T-cell (primary cell): ENCODE data around the gene GP1BA. TPM values are rescaled to one million over a fixed set of nuclear protein-coding genes. Genes with fewer than 3 reads are reported as not detected.

ENCODE experiments used
- ATAC-seq, 4 experiments: fragments of 200-7000 bp in 3 of 4; fragments of 150-1000 bp in 1 of 4; cut with Tn5 transposase; replicated peaks in 1 of 4; 1 replicate in 3 of 4; 2 replicates in 1 of 4; pipeline ENCODE4 v1.10.0; 2021; ENCODE audit warnings: moderate library complexity in 3 of 4, mild to moderate bottlenecking in 2 of 4, moderate number of reproducible peaks in 1 of 4
- CTCF ChIA-PET, 2 donors: fragments of 300-600 bp; sonication (Branson Sonifier 250); formaldehyde crosslinking; loops; one replicate each; lab custom pipeline; 2022; ENCODE audit warnings: antibody characterized with exemption in 2 of 2; lab: Charles Lee
- POLR2A ChIA-PET, 2 donors: fragments of 300-600 bp; sonication (Branson Sonifier 250); formaldehyde crosslinking; loops; one replicate each; lab custom pipeline; 2022; ENCODE audit warnings: antibody characterized with exemption in 2 of 2; lab: Charles Lee
- DNase-seq, 35 experiments: peaks; one replicate each; pipeline versions ENCODE4 v3.0.0 to v3.0.0-alpha.2; 2013 to 2023
- H3K27ac ChIP-seq: one replicate; pipeline ENCODE4 v1.5.1; 2013; ENCODE audit warnings: low read length
- H3K27me3 ChIP-seq, 2 experiments: replicated peaks in 1 of 2; 1 replicate in 1 of 2; 2 replicates in 1 of 2; pipeline versions ENCODE4 v1.6.1 to v1.7.0; 2013; ENCODE audit warnings: low read length in 1 of 2, mixed read lengths in 1 of 2; ENCODE audit not compliant: control insufficient read depth in 2 of 2, insufficient read depth in 2 of 2; ENCODE audit errors: extremely low read depth in 1 of 2
- H3K36me3 ChIP-seq, 2 donors: 1 replicate in 1 of 2; 2 replicates in 1 of 2; pipeline versions ENCODE4 v1.6.1 to v1.7.0; 2013; ENCODE audit warnings: low read length in 1 of 2; ENCODE audit not compliant: control insufficient read depth in 2 of 2, insufficient read depth in 1 of 2; ENCODE audit errors: extremely low read depth in 1 of 2
- H3K4me1 ChIP-seq, 2 experiments: 1 replicate in 1 of 2; 2 replicates in 1 of 2; pipeline versions ENCODE4 v1.6.1 to v1.7.0; 2013; ENCODE audit warnings: low read length in 2 of 2, mixed read lengths in 1 of 2; ENCODE audit not compliant: insufficient read depth in 2 of 2, control insufficient read depth in 1 of 2; ENCODE audit errors: extremely low read depth in 1 of 2
- H3K4me3 ChIP-seq, 2 donors: 1 replicate in 1 of 2; 2 replicates in 1 of 2; pipeline versions ENCODE4 v1.5.1 to v1.7.0; 2013; ENCODE audit warnings: mild to moderate bottlenecking in 2 of 2, low read length in 1 of 2, moderate library complexity in 1 of 2; ENCODE audit not compliant: control insufficient read depth in 1 of 2; ENCODE audit errors: extremely low read depth in 1 of 2
- H3K9me3 ChIP-seq: 2 replicates; pipeline ENCODE4 v1.7.0; 2013
- H3K27ac Mint-ChIP-seq, 2 donors: one replicate each; pipeline ENCODE4 v1.8.0; 2020 to 2021; ENCODE audit warnings: mild to moderate bottlenecking in 2 of 2, mixed read lengths in 2 of 2
- H3K27me3 Mint-ChIP-seq, 2 donors: one replicate each; pipeline ENCODE4 v1.8.0; 2021 to 2022; ENCODE audit warnings: mixed read lengths in 2 of 2
- H3K36me3 Mint-ChIP-seq: one replicate; pipeline ENCODE4 v1.8.0; 2021; ENCODE audit warnings: mixed read lengths
- H3K4me1 Mint-ChIP-seq, 3 donors: one replicate each; pipeline ENCODE4 v1.8.0; 2020 to 2022; ENCODE audit warnings: mixed read lengths in 3 of 3, mild to moderate bottlenecking in 1 of 3
- H3K4me3 Mint-ChIP-seq, 3 donors: one replicate each; pipeline ENCODE4 v1.8.0; 2020 to 2022; ENCODE audit warnings: mild to moderate bottlenecking in 3 of 3, mixed read lengths in 3 of 3, moderate library complexity in 3 of 3
- H3K9me3 Mint-ChIP-seq, 3 donors: one replicate each; pipeline ENCODE4 v1.8.0; 2020 to 2022; ENCODE audit warnings: mixed read lengths in 3 of 3
- WGBS: methylation state at CpG from one replicate; pipeline ENCODE4 v1.1.5; 2013; ENCODE audit warnings: missing lambda C conversion rate; ENCODE audit not compliant: insufficient coverage; 5-methylcytosine and 5-hydroxymethylcytosine counted together
- total RNA-seq, 35 experiments: library from RNA in 6 of 35; stranded (reverse) in 6 of 35; fragments of 120-200 nt in 1 of 35; gene quantifications; one replicate each; pipeline versions ENCODE4 v1.2.1 to v1.2.4 and lab custom pipeline; 2013 to 2026

Gene GP1BA
- total RNA-seq, 5 donors from 2014 or later (not counting 1 experiment from before 2014, with no cell fraction given): 0.40 TPM; not detected in 4

DNA sequence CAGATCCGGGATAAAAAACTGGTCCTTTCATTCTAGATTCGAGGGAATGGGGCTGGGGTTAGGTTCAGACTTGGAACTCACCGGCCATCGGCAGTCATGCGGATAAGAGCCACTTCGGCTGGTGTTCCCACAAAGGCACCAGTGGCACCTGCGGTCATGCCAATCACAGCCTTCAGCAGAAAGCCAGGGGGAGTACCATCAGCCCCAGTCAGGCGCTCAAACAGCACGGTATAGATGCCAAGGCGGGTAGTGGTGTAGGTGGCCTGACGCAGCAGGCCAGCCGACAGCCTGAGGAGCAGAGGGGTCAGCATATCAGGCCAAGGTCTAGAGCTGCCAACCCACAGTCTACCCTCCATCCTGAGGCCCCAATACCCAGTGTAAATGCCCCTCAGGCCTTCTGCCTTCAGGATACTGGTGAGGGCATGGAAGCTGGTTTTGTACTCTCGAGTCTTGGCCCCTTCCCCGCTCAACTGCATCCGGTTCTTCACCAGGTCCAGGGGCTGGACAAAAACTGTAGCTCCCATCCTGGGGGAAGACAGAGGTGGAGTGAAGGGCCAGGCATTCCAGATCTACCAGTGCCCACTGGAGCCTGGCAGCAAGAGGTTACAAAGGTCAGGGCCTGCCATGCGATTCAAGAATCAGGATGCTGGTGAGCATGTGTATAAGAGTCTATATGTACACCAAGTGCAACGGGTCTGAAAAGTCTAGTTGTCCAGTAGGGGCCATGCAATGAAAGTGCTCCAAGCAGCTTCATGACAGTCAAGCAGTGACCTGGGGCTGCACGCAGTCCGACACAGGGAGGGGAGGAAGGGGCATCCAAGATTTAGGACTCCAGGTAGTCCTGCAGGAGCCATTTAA is 6.8 kb downstream of the GP1BA start:
- Mint-ChIP-seq H3K27me3 (no peaks in the 10 kb centered on the region), H3K27ac (peak overlapping the region; percentile 86 to 96), H3K36me3 (peaks cover 33% of the 10 kb centered on the region), H3K4me3 (peak overlapping the region; percentile 91 to 100 (median 94)), H3K9me3 (no peaks in the 10 kb centered on the region), H3K4me1 (peaks cover 61 to 71% (median 62%) of the 10 kb centered on the region in 3 donors)
- Histone ChIP-seq H3K4me1 (peaks cover 22 to 59% of the 10 kb centered on the region in 2 experiments), H3K36me3 (peaks cover 11 to 38% of the 10 kb centered on the region in 2 donors), H3K27me3 (no peaks in the 10 kb centered on the region), H3K9me3 (no peaks in the 10 kb centered on the region), H3K27ac (peak overlapping the region; percentile 77), H3K4me3 (peak overlapping the region; percentile 84 to 85)
- ChIA-PET POLR2A (interaction anchor here in 1 of 2 donors (0.6 kb wide), 1 partner anchor 216 kb away, joined by 3 read pairs; no protein-coding TSS in a partner anchor), CTCF (interaction anchor here (0.5 to 2.0 kb wide), 6 partner anchors 10 to 688 kb away, joined by 3 to 19 read pairs (median 5); partner anchors contain the start of genes CAMTA2 (in 1 of the 2) and SPAG7 (in 1 of the 2))
- DNase-seq (peak in 1 of 35 experiments; percentile 33), ATAC-seq (no peak)
- WGBS: 55% methylated on average over 15 of the region's 19 CpGs

DNA sequence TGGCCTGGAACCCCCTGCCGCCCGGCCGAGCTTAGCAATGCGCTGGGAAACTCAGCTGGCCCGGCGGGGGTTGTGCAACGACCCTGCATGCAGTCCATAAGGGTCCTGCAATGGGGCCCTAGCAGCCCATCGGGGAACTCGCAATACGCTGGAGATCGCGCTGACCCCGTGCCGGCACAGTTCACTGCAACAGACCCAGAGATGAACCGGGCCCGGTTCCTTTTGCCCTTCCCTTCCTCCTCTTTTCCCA is 7.4 kb downstream of the GP1BA start:
- WGBS: 0% methylated on average over 16 of the region's 16 CpGs
- DNase-seq (peak in 2 of 35 experiments; percentile 16), ATAC-seq (peak in 3 of 4 experiments; percentile 2 to 5 (median 3))
- CTCF ChIA-PET: interaction anchor here (0.5 to 2.0 kb wide), 8 partner anchors 10 to 229 kb away, joined by 3 to 19 read pairs (median 4); partner anchors contain the start of genes ARRB2 (in 1 of the 2), C17orf107 (in 1 of the 2), CAMTA2 (in 1 of the 2) and SPAG7 (in 1 of the 2)
- Mint-ChIP-seq H3K4me1 (peaks cover 61 to 71% (median 62%) of the 10 kb centered on the region in 3 donors), H3K27me3 (no peaks in the 10 kb centered on the region), H3K27ac (peak overlapping the region; percentile 86 to 96), H3K4me3 (peak overlapping the region; percentile 91 to 100 (median 94)), H3K9me3 (no peaks in the 10 kb centered on the region), H3K36me3 (peaks cover 38% of the 10 kb centered on the region)
- H3K4me1 ChIP-seq: peaks cover 26 to 59% of the 10 kb centered on the region in 2 experiments
- H3K36me3 ChIP-seq: peaks cover 11 to 41% of the 10 kb centered on the region in 2 donors
- H3K9me3 ChIP-seq: no peaks in the 10 kb centered on the region
- POLR2A ChIA-PET: interaction anchor here (0.6 to 1.5 kb wide), 3 partner anchors 28 to 217 kb away, joined by 3 to 8 read pairs (median 5); partner anchors contain the start of genes CHRNE (in 1 of the 2) and SPAG7 (in 1 of the 2)
- no peaks in the 10 kb centered on the region for H3K27me3 ChIP-seq
- peak overlapping the region; percentile 77 for H3K27ac ChIP-seq
- peak overlapping the region; percentile 84 to 85 for H3K4me3 ChIP-seq

DNA sequence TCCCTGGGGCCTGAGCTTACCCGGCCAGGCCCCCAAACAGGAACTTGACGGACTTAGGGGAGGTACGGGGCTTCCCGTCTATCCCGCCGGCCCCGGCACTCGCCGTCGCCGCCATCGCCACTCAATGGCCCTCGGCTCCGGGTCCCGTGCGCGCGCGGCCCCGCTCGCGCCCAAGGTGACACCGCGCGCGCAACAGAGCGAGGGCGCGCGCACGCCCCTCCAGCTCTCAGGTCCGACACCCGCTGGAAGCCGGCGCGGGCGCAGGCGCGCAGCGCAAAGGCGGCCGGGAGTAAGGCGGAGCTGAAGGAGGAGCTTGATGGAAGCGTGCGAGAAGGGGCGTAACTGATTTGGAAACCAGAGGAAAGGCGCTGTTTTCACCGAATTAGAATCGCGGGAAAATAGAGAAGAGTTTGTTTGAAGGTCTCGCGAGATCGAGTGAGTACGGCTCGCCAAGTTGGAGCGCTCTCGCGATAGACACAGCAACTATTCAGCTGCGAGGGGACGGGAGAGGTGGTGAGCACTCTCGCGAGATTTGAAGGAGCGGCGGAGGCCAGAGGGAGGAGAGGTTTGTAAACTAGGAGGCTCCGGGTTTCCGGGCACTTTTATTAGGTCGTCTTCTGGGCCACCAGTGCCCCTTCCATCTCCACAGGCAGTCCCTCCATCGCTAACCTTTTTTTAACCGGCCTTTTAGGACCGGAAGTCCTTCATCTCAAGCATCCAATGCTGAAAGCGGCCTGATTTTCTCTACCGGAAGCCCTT is 7.9 kb downstream of the GP1BA start, which contains the start of the genes RNF167 and SLC25A11:
RNF167 (plus strand) TSS at position 473 of the 759 bp plus-strand sequence. CDS start 642 bp downstream, outside the sequence.
SLC25A11 (minus strand) TSS at position 251 of the 759 bp plus-strand sequence; CDS start at position 115, 136 bp downstream.
- peaks cover 40% of the 10 kb centered on the region for H3K36me3 Mint-ChIP-seq
- no peaks in the 10 kb centered on the region for H3K27me3 ChIP-seq
- DNase-seq (peak; percentile 87 to 99 (median 95)), ATAC-seq (peak; percentile 81 to 88 (median 84))
- H3K27ac ChIP-seq: peak within 1 kb of the TSS; percentile 77
- WGBS: under 1% methylated on average over 63 of the region's 72 CpGs
- H3K4me1 ChIP-seq: peaks cover 31 to 61% of the 10 kb centered on the region in 2 experiments
- H3K27me3 Mint-ChIP-seq: no peaks in the 10 kb centered on the region
- H3K9me3 ChIP-seq: no peaks in the 10 kb centered on the region
- peaks cover 11 to 46% of the 10 kb centered on the region in 2 donors for H3K36me3 ChIP-seq
- H3K4me1 Mint-ChIP-seq: peaks cover 63 to 73% (median 64%) of the 10 kb centered on the region in 3 donors
- H3K9me3 Mint-ChIP-seq: no peaks in the 10 kb centered on the region
- ChIA-PET CTCF (interaction anchor here (0.5 to 2.0 kb wide), 10 partner anchors 9 to 230 kb away, joined by 3 to 19 read pairs (median 4); partner anchors contain the start of genes ARRB2 (in 1 of the 2), C17orf107 (in 1 of the 2), CAMTA2 (in 1 of the 2) and SPAG7 (in 1 of the 2)), POLR2A (interaction anchor here in 1 of 2 donors (0.6 to 1.5 kb wide), 3 partner anchors 8 to 37 kb away, joined by 5 to 8 read pairs (median 5); partner anchors contain the start of genes CHRNE, PFN1 and SPAG7)
- H3K4me3 Mint-ChIP-seq: peak within 1 kb of the TSS; percentile 91 to 100 (median 94)
- H3K4me3 ChIP-seq: peak within 1 kb of the TSS; percentile 85 to 99
- H3K27ac Mint-ChIP-seq: peak within 1 kb of the TSS; percentile 96 to 97

DNA sequence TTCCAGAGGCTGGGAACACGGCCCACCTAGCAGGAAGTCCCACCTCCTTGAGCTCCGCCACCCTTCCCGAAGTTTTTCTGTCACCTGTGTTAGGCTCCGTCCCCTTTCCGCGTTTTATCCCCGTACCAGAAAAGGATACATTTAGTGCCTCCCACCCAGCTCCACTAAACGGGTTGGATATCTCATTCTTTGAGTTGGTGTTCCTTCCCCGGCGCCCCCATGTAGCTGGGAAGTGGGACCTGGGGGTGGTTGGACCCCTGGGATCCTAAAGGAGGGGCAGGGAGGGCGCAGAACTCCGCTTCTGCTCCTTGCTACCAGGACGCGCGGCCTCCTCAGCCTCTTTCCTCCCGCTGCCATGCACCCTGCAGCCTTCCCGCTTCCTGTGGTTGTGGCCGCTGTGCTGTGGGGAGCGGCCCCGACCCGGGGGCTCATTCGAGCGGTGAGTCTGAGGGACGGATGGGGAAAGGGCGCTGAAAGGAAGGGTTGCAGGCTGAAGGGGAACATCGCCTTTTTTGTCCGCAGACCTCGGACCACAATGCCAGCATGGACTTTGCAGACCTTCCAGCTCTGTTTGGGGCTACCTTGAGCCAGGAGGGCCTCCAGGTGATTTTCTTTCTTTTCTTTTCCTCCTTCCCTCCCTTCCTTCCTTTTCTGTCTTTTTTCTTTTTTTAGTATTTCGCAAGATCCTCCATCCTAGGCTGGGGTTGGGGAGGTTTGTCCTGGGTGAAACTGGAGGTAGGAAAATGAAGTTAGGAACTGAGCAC is 8.7 kb downstream of the GP1BA start:
- H3K9me3 Mint-ChIP-seq: no peaks in the 10 kb centered on the region
- Histone ChIP-seq H3K27ac (peak overlapping the region; percentile 75), H3K27me3 (no peaks in the 10 kb centered on the region), H3K4me3 (peak overlapping the region; percentile 85 to 99), H3K4me1 (peaks cover 36 to 68% of the 10 kb centered on the region in 2 experiments), H3K9me3 (no peaks in the 10 kb centered on the region), H3K36me3 (peaks cover 11 to 53% of the 10 kb centered on the region in 2 donors)
- ATAC-seq (peak in 1 of 4 experiments; percentile 9), DNase-seq (peak in 15 of 35 experiments; percentile 10 to 61 (median 28))
- H3K4me1 Mint-ChIP-seq: peaks cover 71 to 79% (median 72%) of the 10 kb centered on the region in 3 donors
- peak overlapping the region; percentile 91 to 100 (median 94) for H3K4me3 Mint-ChIP-seq
- ChIA-PET POLR2A (interaction anchor here in 1 of 2 donors (0.6 to 1.5 kb wide), 3 partner anchors 7 to 38 kb away, joined by 5 to 8 read pairs (median 5); partner anchors contain the start of genes CHRNE, PFN1 and SPAG7), CTCF (interaction anchor here in 1 of 2 donors (0.8 to 2.0 kb wide), 6 partner anchors 27 to 231 kb away, joined by 3 to 19 read pairs (median 4); partner anchors contain the start of genes ARRB2, C17orf107, CAMTA2 and SPAG7)
- H3K36me3 Mint-ChIP-seq: peaks cover 48% of the 10 kb centered on the region
- H3K27ac Mint-ChIP-seq: peak overlapping the region; percentile 96 to 97
- WGBS: 0% methylated on average over 12 of the region's 29 CpGs
- H3K27me3 Mint-ChIP-seq: no peaks in the 10 kb centered on the region

DNA sequence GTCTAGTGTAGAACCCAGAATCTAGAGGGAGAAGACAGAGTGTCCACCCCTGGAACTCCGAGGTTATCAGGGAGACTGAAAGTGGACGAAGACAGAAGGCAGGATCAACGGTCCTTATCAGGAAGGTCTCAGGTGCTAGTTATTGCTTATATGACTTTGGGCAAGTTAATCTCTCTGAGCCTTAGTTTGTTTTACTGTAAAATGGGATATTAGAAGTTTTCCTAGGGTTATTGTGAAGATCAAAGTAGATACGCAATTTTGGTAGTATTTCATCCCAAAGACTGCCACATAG is 9.2 kb downstream of the GP1BA start:
- DNase-seq (no peak), ATAC-seq (no peak)
- ChIA-PET POLR2A (no interaction called here), CTCF (no interaction called here)
- no peaks in the 10 kb centered on the region for H3K27me3 ChIP-seq
- H3K36me3 ChIP-seq: peaks cover 11 to 59% of the 10 kb centered on the region in 2 donors
- peaks cover 37 to 74% of the 10 kb centered on the region in 2 experiments for H3K4me1 ChIP-seq
- Mint-ChIP-seq H3K4me1 (peaks cover 72 to 79% (median 77%) of the 10 kb centered on the region in 3 donors), H3K4me3 (peak overlapping the region; percentile 91 to 100 (median 94)), H3K36me3 (peaks cover 47% of the 10 kb centered on the region), H3K9me3 (no peaks in the 10 kb centered on the region), H3K27ac (peak overlapping the region; percentile 96 to 97), H3K27me3 (no peaks in the 10 kb centered on the region)
- WGBS: 0% methylated on average over 3 of the region's 4 CpGs
- no peaks in the 10 kb centered on the region for H3K9me3 ChIP-seq
- peak overlapping the region; percentile 85 to 99 for H3K4me3 ChIP-seq
- peak overlapping the region; percentile 75 for H3K27ac ChIP-seq
